Measurements from ENCODE around the gene CLIP3. TPM values are rescaled to one million over a fixed set of nuclear protein-coding genes. Genes with fewer than 3 reads are reported as not detected.

The CLIP3 gene
- total and polyA plus RNA-seq, 9 of the 15 experiments (the other 6 are each of a cell fraction or from before 2014, with no cell fraction given) = 0.01 to 0.50 (median 0.15) TPM; not detected in 1

DNA sequence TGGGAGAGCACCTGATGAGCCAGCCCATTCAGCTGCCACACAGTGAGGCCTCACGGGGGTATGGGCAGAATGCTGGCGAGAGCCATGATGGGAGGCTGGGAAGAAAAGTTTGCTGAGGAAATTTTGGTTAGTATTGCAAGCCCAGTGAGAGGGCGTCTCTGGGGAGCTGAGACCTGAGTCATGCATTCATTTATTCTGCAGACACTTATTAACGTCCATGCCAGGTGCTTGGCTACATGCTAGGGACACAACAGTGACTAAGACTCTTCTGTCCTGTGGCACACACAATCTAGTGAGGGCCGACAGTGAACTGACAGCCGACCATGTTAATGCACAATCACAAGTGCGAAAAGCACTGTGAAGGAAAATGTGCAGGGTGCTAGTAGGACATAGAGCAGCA lies 49.2 kb upstream of the CLIP3 start:
- Histone ChIP-seq H3K79me2 (ENCODE audit: control insufficient read depth, insufficient read depth, low read length) (no peaks in the 10 kb centered on the region), H3K36me3 (ENCODE audit: control insufficient read depth, insufficient read depth, low read length) (peaks cover 87% of the 10 kb centered on the region), H3K9ac (ENCODE audit: insufficient read depth in 1 of 2, low read depth in 2 of 2, low read length in 2 of 2) (no peak overlapping the region), H3K4me2 (ENCODE audit: insufficient read depth, low read length) (no peak overlapping the region), H3K4me3 (no peak overlapping the region), H3K4me1 (replicated peaks in 1 of 2; ENCODE audit: control insufficient read depth in 2 of 2, insufficient read depth in 2 of 2, low read length in 2 of 2) (no peaks in the 10 kb centered on the region), H3K9me1 (ENCODE audit: control insufficient read depth, insufficient read depth, low read length) (no peaks in the 10 kb centered on the region), H3K27ac (ENCODE audit: extremely low read depth, low read depth, low read length) (no peak overlapping the region), H4K20me1 (replicated peaks; ENCODE audit: control insufficient read depth, insufficient read depth, low read length) (no peaks in the 10 kb centered on the region; the same call in 1 of the 2 replicates), H2AFZ (ENCODE audit: low read depth, low read length) (no peak overlapping the region), H3K27me3 (ENCODE audit: control insufficient read depth in 2 of 2, insufficient read depth in 2 of 2, low read length in 2 of 2) (no peaks in the 10 kb centered on the region), H3K9me3 (replicated peaks; ENCODE audit: control insufficient read depth, insufficient read depth, low read depth, low read length) (no peaks in the 10 kb centered on the region)
- TF ChIP-seq PHTF2 (CRISPR knock-in tag; IDR thresholded peaks at IDR 0.05) (no peak), PHB (CRISPR knock-in tag; IDR thresholded peaks at IDR 0.05) (no peak), TCF7 (IDR thresholded peaks at IDR 0.05; ENCODE audit: borderline replicate concordance) (no peak), THAP12 (CRISPR knock-in tag; IDR thresholded peaks at IDR 0.05) (no peak), CHCHD3 (CRISPR knock-in tag; IDR thresholded peaks at IDR 0.05) (no peak), RAD21 (CRISPR knock-in tag; conservative IDR thresholded peaks at IDR 0.05 in 1 of 2, IDR thresholded peaks at IDR 0.05 in 1 of 2) (no peak), ZNF174 (CRISPR knock-in tag; IDR thresholded peaks at IDR 0.05) (no peak), HEY1 (CRISPR knock-in tag; IDR thresholded peaks at IDR 0.05; ENCODE audit: borderline replicate concordance) (no peak), MEF2A (IDR thresholded peaks at IDR 0.05; ENCODE audit: control insufficient read depth, low read depth, low read length) (no peak), FOSL1 (tag; conservative IDR thresholded peaks at IDR 0.05) (no peak), STAG1 (CRISPR knock-in tag; IDR thresholded peaks at IDR 0.05; ENCODE audit: borderline replicate concordance) (no peak), PCBP1 (IDR thresholded peaks at IDR 0.05; ENCODE audit: low read depth, low read length, poor library complexity, severe bottlenecking) (no peak), BCL6 (CRISPR knock-in tag; IDR thresholded peaks at IDR 0.05) (no peak), ARID2 (IDR thresholded peaks at IDR 0.05) (no peak), ZNF644 (tag; IDR thresholded peaks at IDR 0.05; ENCODE audit: low read depth) (no peak), RBM17 (IDR thresholded peaks at IDR 0.05; ENCODE audit: borderline replicate concordance, low read depth, low read length) (no peak), ZNF76 (CRISPR knock-in tag; IDR thresholded peaks at IDR 0.05; ENCODE audit: borderline replicate concordance) (no peak), DACH1 (IDR thresholded peaks at IDR 0.05; ENCODE audit: partially characterized antibody) (no peak), ZNF124 (CRISPR knock-in tag; IDR thresholded peaks at IDR 0.05) (no peak), TRIM25 (IDR thresholded peaks at IDR 0.05; ENCODE audit: borderline replicate concordance) (no peak)
- ATAC-seq = no peak
- intact Hi-C loops (cut with micrococcal nuclease) (no loop called here), in situ Hi-C loops (cut with MboI) (no loop called here)
- no TSS peak for BruUV-seq (replicated peaks)
- CTCF ChIA-PET (ENCODE audit: low intra/inter-chr PET ratio) = no interaction called here
- no peak for DNase-seq (ENCODE audit: extremely low read depth in 1 of 4, low spot score in 3 of 4)
- POLR2A ChIA-PET = interaction anchor here (0.7 to 1.6 kb wide), 3 partner anchors 9 to 111 kb away, joined by 3 read pairs; no protein-coding TSS in a partner anchor
- no peak for FAIRE-seq
- 93% methylated on average over 7 of the region's 7 CpGs for WGBS (ENCODE audit: insufficient coverage, low coverage, missing lambda C conversion rate)

Measured in K562 (cell line).